AG09319 (cell line): ENCODE measurements around the gene FOXJ3.

Experiments
- DNase-seq: peaks from one replicate; pipeline ENCODE4 v3.0.0-alpha.2; 2010; ENCODE audit warnings: low read depth; ENCODE audit errors: extremely low read depth
- TF ChIP-seq, protein P1 (sequence below): IDR thresholded peaks from 2 replicates; pipeline ENCODE4 v1.5.1; 2011; ENCODE audit warnings: low read depth, mild to moderate bottlenecking, inconsistent platforms, low read length, moderate library complexity

FOXJ3 gene

DNA sequence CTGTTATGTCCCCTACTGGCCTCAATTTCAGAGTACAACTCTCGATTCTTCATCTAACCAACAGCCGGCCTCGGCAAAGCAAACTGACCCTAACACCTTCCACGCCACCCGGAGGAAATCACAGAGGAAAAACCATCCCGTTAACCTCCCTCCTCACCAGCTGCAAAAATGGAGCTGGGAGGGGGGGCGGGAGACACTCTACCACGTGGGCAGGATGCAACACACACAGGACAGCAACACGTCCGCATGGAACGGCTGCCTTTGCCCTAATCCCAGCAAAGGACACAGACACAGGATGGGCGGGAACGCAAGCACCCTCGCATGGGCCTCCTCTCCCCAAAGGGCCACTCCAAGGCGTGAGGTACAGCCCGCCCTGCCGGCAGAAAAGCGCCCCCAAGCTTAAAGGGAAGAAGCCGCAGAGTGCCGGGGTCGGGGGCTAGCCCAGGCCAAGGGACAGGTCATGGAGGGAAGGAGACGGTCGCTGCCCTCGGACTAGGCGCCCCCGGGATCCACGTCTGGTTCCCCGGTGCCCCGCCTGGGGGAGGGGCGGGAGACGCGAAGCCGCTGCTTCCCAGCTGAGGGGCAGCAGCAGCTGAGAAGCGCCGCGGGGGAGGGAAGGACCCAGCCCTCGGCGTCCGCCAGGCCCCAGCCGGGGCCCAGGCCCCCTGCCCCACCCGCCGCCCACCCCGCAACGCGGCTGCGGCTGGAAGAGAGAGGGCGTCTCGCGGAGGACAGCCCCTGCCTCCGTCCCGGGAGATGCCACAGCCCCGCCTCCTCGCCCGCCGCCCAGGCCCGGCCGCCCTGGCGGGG is 590 bp downstream of the FOXJ3 start:
- DNase-seq, result no peak

DNA sequence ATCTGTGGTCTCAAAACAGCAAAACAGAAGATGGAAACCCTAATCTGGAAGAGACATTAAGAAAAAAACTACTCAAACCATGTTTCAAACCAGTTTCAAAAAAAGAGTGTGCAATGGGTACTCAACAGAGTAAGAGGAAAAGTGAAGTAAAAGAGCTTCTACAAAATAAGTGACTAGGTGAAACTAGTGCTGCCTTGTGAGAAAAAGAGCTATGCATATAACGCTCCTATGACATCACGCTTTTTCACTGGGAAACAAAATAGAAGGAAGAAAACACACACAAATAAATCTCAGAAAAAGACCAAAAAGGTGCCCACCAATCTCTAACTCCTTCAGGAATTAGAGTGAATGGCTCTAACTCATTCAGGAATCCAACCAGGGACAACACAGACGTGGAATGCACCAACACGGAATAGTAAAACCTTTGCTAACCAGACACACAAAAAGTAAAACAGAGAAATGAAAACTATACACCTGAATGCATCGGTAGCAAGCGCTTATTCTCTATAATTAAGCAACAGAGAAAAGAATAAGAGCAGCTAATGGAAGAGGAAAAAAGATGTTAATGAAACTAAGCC is 1.3 kb downstream of the FOXJ3 start:
- TF ChIP-seq, protein P1, sequence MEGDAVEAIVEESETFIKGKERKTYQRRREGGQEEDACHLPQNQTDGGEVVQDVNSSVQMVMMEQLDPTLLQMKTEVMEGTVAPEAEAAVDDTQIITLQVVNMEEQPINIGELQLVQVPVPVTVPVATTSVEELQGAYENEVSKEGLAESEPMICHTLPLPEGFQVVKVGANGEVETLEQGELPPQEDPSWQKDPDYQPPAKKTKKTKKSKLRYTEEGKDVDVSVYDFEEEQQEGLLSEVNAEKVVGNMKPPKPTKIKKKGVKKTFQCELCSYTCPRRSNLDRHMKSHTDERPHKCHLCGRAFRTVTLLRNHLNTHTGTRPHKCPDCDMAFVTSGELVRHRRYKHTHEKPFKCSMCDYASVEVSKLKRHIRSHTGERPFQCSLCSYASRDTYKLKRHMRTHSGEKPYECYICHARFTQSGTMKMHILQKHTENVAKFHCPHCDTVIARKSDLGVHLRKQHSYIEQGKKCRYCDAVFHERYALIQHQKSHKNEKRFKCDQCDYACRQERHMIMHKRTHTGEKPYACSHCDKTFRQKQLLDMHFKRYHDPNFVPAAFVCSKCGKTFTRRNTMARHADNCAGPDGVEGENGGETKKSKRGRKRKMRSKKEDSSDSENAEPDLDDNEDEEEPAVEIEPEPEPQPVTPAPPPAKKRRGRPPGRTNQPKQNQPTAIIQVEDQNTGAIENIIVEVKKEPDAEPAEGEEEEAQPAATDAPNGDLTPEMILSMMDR, result no peak
- no peak for DNase-seq

More for the DNA sequence above, 590 bp downstream of the FOXJ3 start:
- TF ChIP-seq, protein P1, result no peak

- TF ChIP-seq, protein P1, result no peak
- no peak for DNase-seq
Measured at GRCh38 chr1:42332877-42333276, 2.2 kb downstream of the FOXJ3 start.

DNA sequence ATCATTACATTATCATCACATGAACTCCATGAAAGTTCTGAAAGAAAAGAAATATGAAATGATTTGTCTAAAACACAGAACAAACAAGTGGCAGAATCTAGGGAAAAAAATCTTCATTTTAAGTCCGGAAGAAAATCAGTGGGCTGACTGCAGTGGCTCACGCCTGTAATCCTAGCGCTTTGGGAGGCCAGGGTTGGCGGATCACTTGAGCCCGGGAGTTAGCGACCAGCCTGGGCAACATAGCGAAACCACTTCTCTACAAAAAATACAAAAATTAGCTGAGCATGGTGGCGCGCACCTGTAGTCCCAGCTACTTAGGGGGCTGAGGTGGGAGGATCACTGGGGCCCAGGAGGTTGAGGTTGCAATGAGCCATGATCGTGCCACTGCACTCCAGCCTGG is 4.8 kb downstream of the FOXJ3 start:
- TF ChIP-seq, protein P1, result no peak
- DNase-seq, result no peak

- TF ChIP-seq, protein P1, result no peak
- DNase-seq, result no peak
Measured at GRCh38 chr1:42328916-42329496, 6.0 kb downstream of the FOXJ3 start.

DNA sequence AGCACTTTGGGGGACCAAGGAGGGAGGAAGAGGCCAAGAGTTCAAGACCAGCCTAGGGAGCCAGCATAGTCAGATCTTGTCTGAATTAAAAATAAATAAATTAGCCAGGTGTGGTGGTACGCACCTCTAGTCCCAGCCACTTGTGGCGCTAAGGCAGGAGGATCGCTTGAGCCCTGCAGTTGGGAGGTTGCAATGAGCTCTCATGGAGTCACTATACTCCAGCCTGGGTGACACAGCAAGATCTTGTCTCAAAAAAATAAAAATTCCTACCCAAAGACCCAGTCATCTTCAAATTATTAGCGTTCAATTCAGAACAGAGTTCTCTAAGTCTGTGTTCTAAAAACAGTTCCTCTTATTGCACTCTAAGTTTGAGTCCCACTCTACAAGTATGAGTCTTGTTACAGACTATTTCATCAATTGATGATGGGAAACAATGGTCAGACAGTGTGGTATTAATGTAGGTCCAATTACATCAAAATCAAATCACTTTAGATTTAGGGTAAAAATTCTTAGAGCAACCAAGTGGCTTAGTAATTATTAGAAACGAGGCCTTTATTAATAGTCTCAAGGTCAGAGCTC is 6.9 kb downstream of the FOXJ3 start:
- DNase-seq, result no peak
- TF ChIP-seq, protein P1, result no peak

- TF ChIP-seq, protein P1, result no peak
- no peak for DNase-seq
Measured at GRCh38 chr1:42325014-42325402, 10.0 kb downstream of the FOXJ3 start.
